GM19395 (cell line): Measurements from ENCODE around the gene SP2.

Source experiments
- ATAC-seq: cut with Tn5 transposase; IDR thresholded peaks from one replicate; pipeline ENCODE4 v1.9.1; 2021; ENCODE audit warnings: mild to moderate bottlenecking, moderate library complexity; ENCODE audit not compliant: unreplicated experiment

Gene SP2

GRCh38 chr17:47969930-47970724 is 74.1 kb downstream of the SP2 start:
- ATAC-seq, result no peak

DNA sequence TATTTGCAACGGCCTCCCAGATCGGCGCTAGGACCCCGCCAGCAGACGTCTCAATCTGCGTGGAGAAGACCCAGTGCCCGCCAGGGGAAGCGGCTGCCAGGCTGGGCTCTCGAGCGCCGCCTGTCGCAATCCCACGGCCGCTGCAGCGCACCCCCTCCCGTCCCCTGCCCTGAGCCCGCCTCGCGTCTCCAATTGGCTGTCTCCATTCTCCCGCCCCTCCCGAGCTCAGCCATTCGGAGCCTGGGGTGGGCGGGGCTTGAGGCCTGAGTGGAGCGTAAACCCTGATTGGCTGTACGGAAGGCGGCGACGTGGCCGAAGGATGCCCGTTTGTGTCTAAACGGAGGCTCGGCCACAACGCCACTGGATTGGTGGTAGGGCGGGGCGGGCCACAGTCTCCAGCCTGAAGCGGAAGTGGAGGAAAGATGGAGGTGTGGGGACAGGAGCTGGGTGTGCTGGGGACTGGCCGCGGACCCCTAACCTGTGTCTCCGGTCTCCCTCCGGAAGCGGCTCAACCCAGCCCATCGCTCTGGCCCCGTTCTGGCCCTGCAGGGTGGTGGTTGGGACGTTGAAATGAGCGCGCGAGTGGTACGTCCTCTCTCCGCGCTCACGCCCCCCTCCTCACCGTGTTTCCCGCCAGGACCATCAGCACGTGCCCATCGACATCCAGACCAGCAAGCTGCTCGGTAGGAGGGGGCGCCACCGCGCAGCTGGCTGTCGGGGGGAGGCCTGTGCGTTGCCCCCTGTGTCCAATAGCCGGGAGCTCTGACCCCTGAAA is 74.9 kb downstream of the SP2 start, which contains the start of gene CDK5RAP3:
CDK5RAP3 (plus strand) TSS at position 389 of the 775 bp plus-strand sequence; CDS start at position 423, 34 bp downstream.
- ATAC-seq, result peak; percentile 96

DNA sequence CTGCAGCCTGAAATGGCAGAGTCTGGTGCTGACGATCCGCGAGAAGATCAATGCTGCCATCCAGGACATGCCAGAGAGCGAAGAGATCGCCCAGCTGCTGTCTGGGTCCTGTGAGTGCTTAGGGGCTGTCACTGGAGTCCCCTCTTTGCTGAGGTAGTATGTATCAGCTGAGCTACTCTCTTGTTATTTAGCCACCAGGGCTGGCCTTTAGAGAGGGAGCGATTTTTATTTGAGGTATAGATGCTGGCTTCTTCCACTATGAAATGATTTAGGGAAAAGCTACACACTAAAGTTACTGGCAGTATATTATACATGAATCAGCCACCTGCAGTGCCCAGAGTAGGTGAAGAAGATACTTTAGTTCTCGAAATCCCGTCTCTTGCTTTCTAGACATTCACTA is 77.5 kb downstream of the SP2 start:
- ATAC-seq, result no peak

DNA sequence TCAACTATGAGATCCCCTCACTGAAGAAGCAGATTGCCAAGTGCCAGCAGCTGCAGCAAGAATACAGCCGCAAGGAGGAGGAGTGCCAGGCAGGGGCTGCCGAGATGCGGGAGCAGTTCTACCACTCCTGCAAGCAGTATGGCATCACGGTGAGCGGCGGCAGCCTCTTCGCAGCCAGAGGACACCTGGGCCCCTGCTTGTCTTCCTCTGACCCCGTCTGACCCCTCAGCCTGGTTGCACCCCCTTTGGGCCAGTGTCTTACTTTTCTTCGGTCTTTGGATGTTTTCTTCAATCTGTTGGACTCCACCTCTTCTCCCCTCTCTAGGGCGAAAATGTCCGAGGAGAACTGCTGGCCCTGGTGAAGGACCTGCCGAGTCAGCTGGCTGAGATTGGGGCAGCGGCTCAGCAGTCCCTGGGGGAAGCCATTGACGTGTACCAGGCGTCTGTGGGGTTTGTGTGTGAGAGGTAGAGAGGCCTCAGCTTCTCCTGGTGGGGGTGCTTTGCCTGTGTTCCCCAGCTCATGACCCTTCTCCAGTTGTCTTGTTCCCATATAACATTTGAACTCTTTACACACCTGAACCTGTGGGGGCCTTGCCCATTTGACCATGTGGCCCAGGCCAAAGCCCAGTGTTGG is 79.3 kb downstream of the SP2 start:
- no peak for ATAC-seq

- ATAC-seq, result no peak
Observed at GRCh38 chr17:47975823-47976205, 79.8 kb downstream of the SP2 start.

GRCh38 chr17:47978324-47978723 is 82.3 kb downstream of the SP2 start:
- no peak for ATAC-seq
